Dendritic cell treated with granulocyte-macrophage colony-stimulating factor and Interleukin-4, amounts not matched to agents 40 ng/mL and 50 ng/mL, for 4 days (primary cell): ENCODE results near the gene PKN1.
A peak's percentile ranks its signal among the peaks of the same experiment; 100 is the strongest.

Experiments
- H3K27ac Mint-ChIP-seq: one replicate; pipeline ENCODE4 v1.8.0; 2022; ENCODE audit warnings: mild to moderate bottlenecking, mixed read lengths
- H3K27me3 Mint-ChIP-seq: one replicate; pipeline ENCODE4 v1.8.0; 2022; ENCODE audit warnings: mild to moderate bottlenecking, mixed read lengths
- H3K36me3 Mint-ChIP-seq: one replicate; pipeline ENCODE4 v1.8.0; 2022; ENCODE audit warnings: low read depth, mixed read lengths
- H3K4me1 Mint-ChIP-seq: one replicate; pipeline ENCODE4 v1.8.0; 2022; ENCODE audit warnings: low read depth, mixed read lengths
- H3K4me3 Mint-ChIP-seq: one replicate; pipeline ENCODE4 v1.8.0; 2022; ENCODE audit warnings: mild to moderate bottlenecking, moderate library complexity, mixed read lengths
- H3K9me3 Mint-ChIP-seq: one replicate; pipeline ENCODE4 v1.8.0; 2022; ENCODE audit warnings: mixed read lengths
- intact Hi-C: fragments of 100-400 bp; cut with micrococcal nuclease; formaldehyde crosslinking; loops from one replicate; pipeline ENCODE4 v1.15.0; 2022

Gene PKN1

GRCh38 chr19:14472202-14472938 lies 39.3 kb downstream of the PKN1 start:
- Mint-ChIP-seq H3K4me3 (peak overlapping the region; percentile 35), H3K9me3 (no peaks in the 10 kb centered on the region), H3K27me3 (peaks cover 57% of the 10 kb centered on the region), H3K4me1 (peaks cover 45% of the 10 kb centered on the region), H3K36me3 (peaks cover 48% of the 10 kb centered on the region), H3K27ac (no peak overlapping the region)
- intact Hi-C loops = loop anchor here (5.0 kb wide), 1 partner anchor 40 kb away; the partner anchor contains the start of gene PKN1

- no peak overlapping the region for H3K27ac Mint-ChIP-seq
Measured at GRCh38 chr19:14473073-14473977, 40.2 kb downstream of the PKN1 start.

GRCh38 chr19:14473978-14474578 lies 41.0 kb downstream of the PKN1 start:
- Mint-ChIP-seq H3K27me3 (peaks cover 68% of the 10 kb centered on the region), H3K4me3 (no peak overlapping the region), H3K27ac (no peak overlapping the region), H3K9me3 (no peaks in the 10 kb centered on the region), H3K4me1 (peaks cover 45% of the 10 kb centered on the region), H3K36me3 (peaks cover 48% of the 10 kb centered on the region)
- intact Hi-C loops = loop anchor here (5.0 kb wide), 1 partner anchor 42 kb away; the partner anchor contains the start of gene PKN1

More at GRCh38 chr19:14473073-14473977, 40.2 kb downstream of the PKN1 start:
- Mint-ChIP-seq H3K36me3 (peaks cover 48% of the 10 kb centered on the region), H3K4me3 (peak overlapping the region; percentile 30), H3K9me3 (no peaks in the 10 kb centered on the region), H3K4me1 (peaks cover 45% of the 10 kb centered on the region), H3K27me3 (peaks cover 64% of the 10 kb centered on the region)
- intact Hi-C loops = loop anchor here (5.0 kb wide), 1 partner anchor 41 kb away; the partner anchor contains the start of gene PKN1

- Mint-ChIP-seq H3K36me3 (peaks cover 48% of the 10 kb centered on the region), H3K27me3 (peaks cover 75% of the 10 kb centered on the region), H3K4me3 (no peak overlapping the region), H3K4me1 (peaks cover 52% of the 10 kb centered on the region), H3K27ac (no peak overlapping the region), H3K9me3 (no peaks in the 10 kb centered on the region)
- intact Hi-C loops = loop anchor here (5.0 kb wide), 1 partner anchor 43 kb away; the partner anchor contains the start of gene PKN1
Measured at GRCh38 chr19:14474827-14475226, 41.7 kb downstream of the PKN1 start.

GRCh38 chr19:14475251-14476073 lies 42.4 kb downstream of the PKN1 start, which contains the start of gene PTGER1:
Gene PTGER1, minus strand, starts transcription at chr19:14475354. Its CDS starts 1,034 bp downstream, at chr19:14474320.
- Mint-ChIP-seq H3K27me3 (peaks cover 75% of the 10 kb centered on the region), H3K27ac (no peak within 1 kb of the TSS), H3K4me1 (peaks cover 52% of the 10 kb centered on the region), H3K4me3 (no peak within 1 kb of the TSS), H3K9me3 (no peaks in the 10 kb centered on the region), H3K36me3 (peaks cover 42% of the 10 kb centered on the region)
- intact Hi-C loops = no loop called here

- H3K27me3 Mint-ChIP-seq = peaks cover 78% of the 10 kb centered on the region
Measured at GRCh38 chr19:14476327-14476672, 43.2 kb downstream of the PKN1 start.

GRCh38 chr19:14476673-14477401 lies 43.7 kb downstream of the PKN1 start:
- intact Hi-C loops = no loop called here
- Mint-ChIP-seq H3K4me1 (peaks cover 48% of the 10 kb centered on the region), H3K36me3 (peaks cover 30% of the 10 kb centered on the region), H3K9me3 (no peaks in the 10 kb centered on the region), H3K27me3 (peaks cover 73% of the 10 kb centered on the region), H3K27ac (no peak overlapping the region), H3K4me3 (no peak overlapping the region)

More at GRCh38 chr19:14476327-14476672, 43.2 kb downstream of the PKN1 start:
- H3K4me1 Mint-ChIP-seq = peaks cover 52% of the 10 kb centered on the region
- H3K36me3 Mint-ChIP-seq = peaks cover 33% of the 10 kb centered on the region
- H3K4me3 Mint-ChIP-seq = no peak overlapping the region
- no peak overlapping the region for H3K27ac Mint-ChIP-seq
- intact Hi-C loops = no loop called here
- no peaks in the 10 kb centered on the region for H3K9me3 Mint-ChIP-seq

- Mint-ChIP-seq H3K9me3 (no peaks in the 10 kb centered on the region), H3K36me3 (peaks cover 34% of the 10 kb centered on the region), H3K27me3 (peaks cover 66% of the 10 kb centered on the region), H3K27ac (no peak overlapping the region), H3K4me3 (no peak overlapping the region), H3K4me1 (peaks cover 40% of the 10 kb centered on the region)
- intact Hi-C loops = no loop called here
Measured at GRCh38 chr19:14477418-14478112, 44.5 kb downstream of the PKN1 start.

GRCh38 chr19:14478113-14478545 lies 45.0 kb downstream of the PKN1 start:
- Mint-ChIP-seq H3K27me3 (peaks cover 60% of the 10 kb centered on the region), H3K9me3 (no peaks in the 10 kb centered on the region), H3K4me1 (peaks cover 35% of the 10 kb centered on the region), H3K4me3 (no peak overlapping the region), H3K36me3 (peaks cover 37% of the 10 kb centered on the region), H3K27ac (no peak overlapping the region)
- intact Hi-C loops = no loop called here

- intact Hi-C loops = no loop called here
- H3K4me1 Mint-ChIP-seq = peaks cover 30% of the 10 kb centered on the region
- H3K36me3 Mint-ChIP-seq = peaks cover 37% of the 10 kb centered on the region
Measured at GRCh38 chr19:14479309-14479974, 46.3 kb downstream of the PKN1 start.

GRCh38 chr19:14479975-14480699 lies 47.0 kb downstream of the PKN1 start:
- H3K36me3 Mint-ChIP-seq = peaks cover 37% of the 10 kb centered on the region
- H3K9me3 Mint-ChIP-seq = no peaks in the 10 kb centered on the region
- no peak overlapping the region for H3K4me3 Mint-ChIP-seq
- H3K4me1 Mint-ChIP-seq = peaks cover 23% of the 10 kb centered on the region
- no peak overlapping the region for H3K27ac Mint-ChIP-seq
- H3K27me3 Mint-ChIP-seq = peaks cover 42% of the 10 kb centered on the region
- intact Hi-C loops = loop anchor here (2.0 kb wide), 1 partner anchor 47 kb away; the partner anchor contains the start of gene PKN1

More at GRCh38 chr19:14479309-14479974, 46.3 kb downstream of the PKN1 start:
- Mint-ChIP-seq H3K27me3 (peaks cover 49% of the 10 kb centered on the region), H3K27ac (no peak overlapping the region), H3K9me3 (no peaks in the 10 kb centered on the region), H3K4me3 (no peak overlapping the region)
